CD4-positive, alpha-beta T cell (primary cell): ENCODE data around the gene TEDC2. TPM values are rescaled to one million over a fixed set of nuclear protein-coding genes. Genes with fewer than 3 reads are reported as not detected.

Experiments used
- ATAC-seq: fragments of 200-7000 bp; cut with Tn5 transposase; one replicate; pipeline ENCODE4 v1.10.0; 2022; ENCODE audit warnings: mild to moderate bottlenecking; ENCODE audit not compliant: poor library complexity
- CTCF ChIA-PET: fragments of 350-600 bp; sonication (Branson Sonifier 250); formaldehyde crosslinking; loops from one replicate; lab custom pipeline; 2021; ENCODE audit warnings: antibody characterized with exemption, inconsistent platforms; lab: Charles Lee
- POLR2A ChIA-PET: fragments of 350-600 bp; sonication (Branson Sonifier 250); formaldehyde crosslinking; loops from one replicate; lab custom pipeline; 2021; ENCODE audit warnings: antibody characterized with exemption, inconsistent platforms; lab: Charles Lee
- DNase-seq, 14 experiments: peaks; one replicate each; pipeline ENCODE4 v3.0.0-alpha.2; 2013 to 2020; ENCODE audit warnings: mixed read lengths in 2 of 14
- H3K27ac ChIP-seq, 2 donors: one replicate each; pipeline versions ENCODE4 v1.5.1 to v1.7.0; 2013; ENCODE audit warnings: low read length in 2 of 2, low read depth in 1 of 2, mild to moderate bottlenecking in 1 of 2
- H3K27me3 ChIP-seq, 2 experiments: 1 replicate in 1 of 2; 2 replicates in 1 of 2; pipeline versions ENCODE4 v1.6.1 to v1.7.0; 2013; ENCODE audit warnings: low read length in 2 of 2, control low read depth in 1 of 2, mild to moderate bottlenecking in 1 of 2, moderate library complexity in 1 of 2; ENCODE audit not compliant: insufficient read depth in 2 of 2, control insufficient read depth in 1 of 2
- H3K36me3 ChIP-seq: one replicate; pipeline ENCODE4 v1.6.1; 2013; ENCODE audit warnings: low read length, control low read depth; ENCODE audit not compliant: insufficient read depth
- H3K4me1 ChIP-seq: one replicate; pipeline ENCODE4 v1.6.1; 2013; ENCODE audit warnings: low read length, control low read depth; ENCODE audit not compliant: insufficient read depth
- H3K4me3 ChIP-seq: one replicate; pipeline ENCODE4 v1.5.1; 2013; ENCODE audit warnings: mild to moderate bottlenecking, low read length, moderate library complexity
- H3K9me3 ChIP-seq, 2 experiments: 1 replicate in 1 of 2; 2 replicates in 1 of 2; pipeline versions ENCODE4 v1.6.1 to v1.7.0; 2013; ENCODE audit warnings: low read length in 2 of 2, mild to moderate bottlenecking in 2 of 2, control low read depth in 1 of 2, moderate library complexity in 1 of 2; ENCODE audit not compliant: control insufficient read depth in 1 of 2, insufficient read depth in 1 of 2
- H3K27ac Mint-ChIP-seq: one replicate; pipeline ENCODE4 v1.8.0; 2020; ENCODE audit warnings: mixed read lengths
- H3K27me3 Mint-ChIP-seq: one replicate; pipeline ENCODE4 v1.8.0; 2021; ENCODE audit warnings: mixed read lengths
- H3K36me3 Mint-ChIP-seq: one replicate; pipeline ENCODE4 v1.8.0; 2021; ENCODE audit warnings: low read depth, mixed read lengths
- H3K4me1 Mint-ChIP-seq: one replicate; pipeline ENCODE4 v1.8.0; 2021; ENCODE audit warnings: low read depth, mixed read lengths
- H3K4me3 Mint-ChIP-seq: one replicate; pipeline ENCODE4 v1.8.0; 2020; ENCODE audit warnings: mild to moderate bottlenecking, mixed read lengths
- H3K9me3 Mint-ChIP-seq: one replicate; pipeline ENCODE4 v1.8.0; 2020; ENCODE audit warnings: mixed read lengths
- intact Hi-C, 2 experiments: fragments of 100-400 bp; cut with DNase I in 1 of 2; cut with micrococcal nuclease in 1 of 2; formaldehyde crosslinking; loops; one replicate each; pipeline versions ENCODE4 v1.15.1 to v1.9.0; 2023 to 2025; cut with DNase I, micrococcal nuclease
- total RNA-seq, 174 experiments: library from RNA in 2 of 174; stranded (reverse) in 2 of 174; gene quantifications; one replicate each; pipeline ENCODE4 v1.2.3 and lab custom pipeline; 2021 to 2026
- TF ChIP-seq, protein P1 (sequence below): fragments of 200-600 bp; IDR thresholded peaks from one replicate; pipeline ENCODE4 v1.8.0; 2022; ENCODE audit warnings: antibody characterized with exemption, mild to moderate bottlenecking

The TEDC2 gene
- total RNA-seq, 2 experiments from 2014 or later: 0.17 to 0.27 TPM

DNA sequence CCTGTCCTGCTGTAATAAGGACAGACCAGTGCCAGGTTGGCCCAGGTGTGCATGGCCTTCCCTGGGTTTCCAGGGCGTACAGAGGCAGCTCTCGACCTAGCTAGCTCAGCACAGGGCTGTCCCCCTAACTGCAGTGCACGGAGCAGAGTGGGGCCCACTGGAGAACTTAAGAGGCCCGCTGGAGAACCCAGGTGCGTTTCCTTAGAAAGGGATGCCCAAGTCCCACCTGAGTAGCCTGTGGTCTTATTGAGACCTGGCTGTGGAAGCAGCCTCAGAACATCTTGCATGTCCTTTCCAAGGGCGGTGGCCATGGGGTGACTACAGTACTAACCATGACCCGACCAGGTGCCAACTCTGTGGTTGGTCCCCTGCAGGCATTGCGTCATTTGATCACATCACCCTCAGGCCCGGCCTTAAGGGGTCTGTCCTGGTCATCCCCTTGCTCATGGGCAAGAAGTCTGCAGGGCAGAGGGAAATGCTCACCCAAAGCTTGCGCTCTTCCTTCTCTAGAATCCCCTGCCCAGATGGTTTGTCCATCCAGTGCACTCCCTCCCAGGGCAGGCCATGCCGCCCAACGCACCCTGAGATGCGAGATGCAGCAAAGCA lies 34.0 kb upstream of the TEDC2 start:
- ATAC-seq (no peak), DNase-seq (no peak)
- ChIA-PET POLR2A (no interaction called here), CTCF (no interaction called here)
- no peaks in the 10 kb centered on the region for H3K27me3 ChIP-seq
- Mint-ChIP-seq H3K27me3 (no peaks in the 10 kb centered on the region), H3K9me3 (no peaks in the 10 kb centered on the region), H3K4me1 (peaks cover 24% of the 10 kb centered on the region), H3K4me3 (peak overlapping the region; percentile 56), H3K36me3 (peaks cover 4% of the 10 kb centered on the region), H3K27ac (no peak overlapping the region)
- TF ChIP-seq, protein P1, sequence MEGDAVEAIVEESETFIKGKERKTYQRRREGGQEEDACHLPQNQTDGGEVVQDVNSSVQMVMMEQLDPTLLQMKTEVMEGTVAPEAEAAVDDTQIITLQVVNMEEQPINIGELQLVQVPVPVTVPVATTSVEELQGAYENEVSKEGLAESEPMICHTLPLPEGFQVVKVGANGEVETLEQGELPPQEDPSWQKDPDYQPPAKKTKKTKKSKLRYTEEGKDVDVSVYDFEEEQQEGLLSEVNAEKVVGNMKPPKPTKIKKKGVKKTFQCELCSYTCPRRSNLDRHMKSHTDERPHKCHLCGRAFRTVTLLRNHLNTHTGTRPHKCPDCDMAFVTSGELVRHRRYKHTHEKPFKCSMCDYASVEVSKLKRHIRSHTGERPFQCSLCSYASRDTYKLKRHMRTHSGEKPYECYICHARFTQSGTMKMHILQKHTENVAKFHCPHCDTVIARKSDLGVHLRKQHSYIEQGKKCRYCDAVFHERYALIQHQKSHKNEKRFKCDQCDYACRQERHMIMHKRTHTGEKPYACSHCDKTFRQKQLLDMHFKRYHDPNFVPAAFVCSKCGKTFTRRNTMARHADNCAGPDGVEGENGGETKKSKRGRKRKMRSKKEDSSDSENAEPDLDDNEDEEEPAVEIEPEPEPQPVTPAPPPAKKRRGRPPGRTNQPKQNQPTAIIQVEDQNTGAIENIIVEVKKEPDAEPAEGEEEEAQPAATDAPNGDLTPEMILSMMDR: no peak
- H3K4me1 ChIP-seq: peaks cover 24% of the 10 kb centered on the region
- H3K36me3 ChIP-seq: no peaks in the 10 kb centered on the region
- no peak overlapping the region for H3K4me3 ChIP-seq
- H3K27ac ChIP-seq: no peak overlapping the region
- intact Hi-C loops: loop anchor here in 1 of 2 experiments (2.0 to 5.0 kb wide), 4 partner anchors 61 to 229 kb away; partner anchors contain the start of genes CASKIN1 and CEMP1
- H3K9me3 ChIP-seq: no peaks in the 10 kb centered on the region

DNA sequence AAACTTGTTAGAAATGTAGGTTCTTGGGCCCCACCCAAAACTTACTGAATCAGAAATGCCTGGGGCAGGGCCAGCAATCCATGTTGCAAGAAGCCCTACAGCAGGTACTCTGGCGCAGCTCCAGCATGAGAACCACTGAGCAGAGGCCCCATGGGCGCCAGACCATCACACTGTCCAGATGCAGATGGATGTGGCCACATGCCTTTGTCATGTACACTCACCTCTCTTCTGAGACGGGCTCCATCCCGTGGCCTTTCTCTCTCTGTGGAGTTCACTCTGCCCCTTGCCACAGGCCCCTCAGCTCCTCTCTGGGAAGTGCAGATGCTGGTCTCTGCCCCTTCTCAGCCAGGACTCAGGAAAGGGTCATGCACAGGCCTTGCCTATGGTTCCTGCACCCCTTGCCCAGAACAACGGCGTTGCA lies 33.0 kb upstream of the TEDC2 start:
- Mint-ChIP-seq H3K36me3 (peaks cover 4% of the 10 kb centered on the region), H3K27ac (no peak overlapping the region), H3K9me3 (no peaks in the 10 kb centered on the region), H3K4me3 (peak overlapping the region; percentile 45), H3K4me1 (peaks cover 25% of the 10 kb centered on the region), H3K27me3 (no peaks in the 10 kb centered on the region)
- ChIA-PET POLR2A (no interaction called here), CTCF (no interaction called here)
- Histone ChIP-seq H3K36me3 (no peaks in the 10 kb centered on the region), H3K4me1 (peaks cover 24% of the 10 kb centered on the region), H3K4me3 (no peak overlapping the region), H3K9me3 (no peaks in the 10 kb centered on the region), H3K27me3 (no peaks in the 10 kb centered on the region), H3K27ac (no peak overlapping the region)
- intact Hi-C loops: loop anchor here in 1 of 2 experiments (2.0 to 5.0 kb wide), 4 partner anchors 60 to 230 kb away; partner anchors contain the start of genes CASKIN1 and CEMP1
- TF ChIP-seq, protein P1: no peak
- no peak for ATAC-seq
- no peak for DNase-seq

DNA sequence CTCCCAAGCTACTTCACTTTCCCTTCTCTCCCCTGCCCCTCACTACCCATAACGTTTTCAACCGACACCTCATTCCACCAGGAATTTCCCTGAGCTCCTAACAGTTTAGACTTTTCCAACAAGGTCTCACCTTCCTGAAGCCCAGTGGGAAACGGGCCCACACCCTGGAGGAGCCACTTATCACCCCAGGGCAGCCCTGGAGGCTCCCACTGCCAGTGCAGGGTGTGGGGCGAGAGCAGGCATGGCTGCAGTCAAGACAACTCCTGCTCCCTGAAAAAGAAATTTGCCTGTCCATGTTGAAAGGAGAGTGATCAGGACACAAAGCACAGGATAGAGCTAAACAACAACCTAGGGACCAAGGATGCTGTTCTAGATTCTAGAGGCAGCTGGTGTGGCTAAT lies 32.4 kb upstream of the TEDC2 start:
- Mint-ChIP-seq H3K4me1 (peaks cover 25% of the 10 kb centered on the region), H3K27ac (peak overlapping the region; percentile 54), H3K36me3 (peaks cover 4% of the 10 kb centered on the region), H3K9me3 (no peaks in the 10 kb centered on the region), H3K27me3 (no peaks in the 10 kb centered on the region), H3K4me3 (peak overlapping the region; percentile 91)
- Histone ChIP-seq H3K4me3 (no peak overlapping the region), H3K9me3 (no peaks in the 10 kb centered on the region), H3K36me3 (peaks cover 4% of the 10 kb centered on the region), H3K27ac (no peak overlapping the region), H3K4me1 (peaks cover 24% of the 10 kb centered on the region), H3K27me3 (no peaks in the 10 kb centered on the region)
- POLR2A ChIA-PET: no interaction called here
- DNase-seq: no peak
- ATAC-seq: no peak
- intact Hi-C loops: loop anchor here in 1 of 2 experiments (2.0 to 5.0 kb wide), 4 partner anchors 60 to 230 kb away; partner anchors contain the start of genes CASKIN1 and CEMP1
- CTCF ChIA-PET: no interaction called here
- TF ChIP-seq, protein P1: no peak
